PC-3 (cell line): ENCODE measurements around the gene TMEM184A.

Source experiments
- EZH2 ChIP-seq: fragments of 300-600 bp; sonication (generic); IDR thresholded peaks from one replicate; pipeline ENCODE4 v1.6.1; 2017; ENCODE audit warnings: antibody characterized with exemption, mild to moderate bottlenecking, low read length; ENCODE audit not compliant: unreplicated experiment
- EZH2phosphoT487 ChIP-seq: fragments of 300-600 bp; sonication (generic); IDR thresholded peaks from 2 replicates; pipeline ENCODE4 v1.6.1; 2018; ENCODE audit warnings: mild to moderate bottlenecking, antibody characterized with exemption, low read length, borderline replicate concordance
- TF ChIP-seq, protein P1 (sequence below): fragments of 300-600 bp; sonication (generic); conservative IDR thresholded peaks from 2 replicates; pipeline ENCODE4 v1.5.1; 2017; ENCODE audit warnings: antibody characterized with exemption, low read depth, mild to moderate bottlenecking, low read length

DNA sequence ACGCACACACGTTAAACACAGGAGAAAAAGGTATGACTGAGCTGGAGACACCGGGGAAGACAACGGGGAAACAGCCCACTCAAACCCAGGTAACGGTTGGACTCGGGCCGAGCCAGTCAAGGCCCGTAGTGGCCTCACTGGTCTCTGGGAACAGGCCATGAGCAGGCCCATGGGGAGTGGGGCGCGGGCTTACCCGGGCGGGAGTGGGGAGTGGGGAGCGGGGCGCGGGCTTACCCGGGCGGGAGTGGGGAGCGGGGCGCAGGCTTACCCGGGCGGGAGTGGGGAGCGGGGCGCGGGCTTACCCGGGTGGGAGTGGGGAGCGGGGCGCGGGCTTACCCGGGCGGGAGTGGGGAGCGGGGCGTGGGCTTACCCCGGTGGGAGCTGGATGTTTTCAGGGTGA, 63.4 kb downstream of the TMEM184A start:
- TF ChIP-seq, protein P1, sequence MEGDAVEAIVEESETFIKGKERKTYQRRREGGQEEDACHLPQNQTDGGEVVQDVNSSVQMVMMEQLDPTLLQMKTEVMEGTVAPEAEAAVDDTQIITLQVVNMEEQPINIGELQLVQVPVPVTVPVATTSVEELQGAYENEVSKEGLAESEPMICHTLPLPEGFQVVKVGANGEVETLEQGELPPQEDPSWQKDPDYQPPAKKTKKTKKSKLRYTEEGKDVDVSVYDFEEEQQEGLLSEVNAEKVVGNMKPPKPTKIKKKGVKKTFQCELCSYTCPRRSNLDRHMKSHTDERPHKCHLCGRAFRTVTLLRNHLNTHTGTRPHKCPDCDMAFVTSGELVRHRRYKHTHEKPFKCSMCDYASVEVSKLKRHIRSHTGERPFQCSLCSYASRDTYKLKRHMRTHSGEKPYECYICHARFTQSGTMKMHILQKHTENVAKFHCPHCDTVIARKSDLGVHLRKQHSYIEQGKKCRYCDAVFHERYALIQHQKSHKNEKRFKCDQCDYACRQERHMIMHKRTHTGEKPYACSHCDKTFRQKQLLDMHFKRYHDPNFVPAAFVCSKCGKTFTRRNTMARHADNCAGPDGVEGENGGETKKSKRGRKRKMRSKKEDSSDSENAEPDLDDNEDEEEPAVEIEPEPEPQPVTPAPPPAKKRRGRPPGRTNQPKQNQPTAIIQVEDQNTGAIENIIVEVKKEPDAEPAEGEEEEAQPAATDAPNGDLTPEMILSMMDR, result no peak
- TF ChIP-seq EZH2phosphoT487 (no peak), EZH2 (no peak)
